ENCODE measurements around the gene LSP1. TPM values are rescaled to one million over a fixed set of nuclear protein-coding genes. Genes with fewer than 3 reads are reported as not detected.

Gene LSP1
- total RNA-seq, 1 donor from 2014 or later: not detected

- DNase-seq (ENCODE audit: low read depth): no peak
- no peak for TF ChIP-seq CTCF (conservative IDR thresholded peaks at IDR 0.05; ENCODE audit: low read depth, low read length)
- H3K4me3 ChIP-seq (ENCODE audit: low read depth, low read length): no peak overlapping the region
These were observed 32.2 kb upstream of the LSP1 start for GRCh38 chr11:1820463-1821325.

DNA sequence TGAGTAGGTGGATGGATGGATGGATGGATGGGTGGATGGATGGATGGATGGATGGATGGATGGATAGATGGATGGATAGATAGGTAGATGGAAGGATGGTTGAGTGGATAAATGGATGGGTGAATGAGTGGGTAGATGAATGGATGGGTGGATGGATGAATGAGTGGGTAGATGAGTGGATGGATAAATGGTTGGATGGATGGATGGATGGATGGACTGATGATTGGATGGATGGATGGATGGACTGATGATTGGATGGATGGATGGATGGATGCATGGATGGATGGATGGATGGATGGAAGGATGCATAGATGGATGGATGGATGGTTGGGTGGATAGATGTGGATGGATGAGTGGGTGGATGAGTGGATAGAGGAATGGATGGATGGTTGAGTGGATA is 31.3 kb upstream of the LSP1 start:
- TF ChIP-seq CTCF (conservative IDR thresholded peaks at IDR 0.05; ENCODE audit: low read depth, low read length): no peak
- H3K4me3 ChIP-seq (ENCODE audit: low read depth, low read length): no peak overlapping the region
- no peak for DNase-seq (ENCODE audit: low read depth)

- no peak overlapping the region for H3K4me3 ChIP-seq (ENCODE audit: low read depth, low read length)
- DNase-seq (ENCODE audit: low read depth): no peak
- TF ChIP-seq CTCF (conservative IDR thresholded peaks at IDR 0.05; ENCODE audit: low read depth, low read length): no peak
These were observed 30.1 kb upstream of the LSP1 start for GRCh38 chr11:1822648-1823375.

DNA sequence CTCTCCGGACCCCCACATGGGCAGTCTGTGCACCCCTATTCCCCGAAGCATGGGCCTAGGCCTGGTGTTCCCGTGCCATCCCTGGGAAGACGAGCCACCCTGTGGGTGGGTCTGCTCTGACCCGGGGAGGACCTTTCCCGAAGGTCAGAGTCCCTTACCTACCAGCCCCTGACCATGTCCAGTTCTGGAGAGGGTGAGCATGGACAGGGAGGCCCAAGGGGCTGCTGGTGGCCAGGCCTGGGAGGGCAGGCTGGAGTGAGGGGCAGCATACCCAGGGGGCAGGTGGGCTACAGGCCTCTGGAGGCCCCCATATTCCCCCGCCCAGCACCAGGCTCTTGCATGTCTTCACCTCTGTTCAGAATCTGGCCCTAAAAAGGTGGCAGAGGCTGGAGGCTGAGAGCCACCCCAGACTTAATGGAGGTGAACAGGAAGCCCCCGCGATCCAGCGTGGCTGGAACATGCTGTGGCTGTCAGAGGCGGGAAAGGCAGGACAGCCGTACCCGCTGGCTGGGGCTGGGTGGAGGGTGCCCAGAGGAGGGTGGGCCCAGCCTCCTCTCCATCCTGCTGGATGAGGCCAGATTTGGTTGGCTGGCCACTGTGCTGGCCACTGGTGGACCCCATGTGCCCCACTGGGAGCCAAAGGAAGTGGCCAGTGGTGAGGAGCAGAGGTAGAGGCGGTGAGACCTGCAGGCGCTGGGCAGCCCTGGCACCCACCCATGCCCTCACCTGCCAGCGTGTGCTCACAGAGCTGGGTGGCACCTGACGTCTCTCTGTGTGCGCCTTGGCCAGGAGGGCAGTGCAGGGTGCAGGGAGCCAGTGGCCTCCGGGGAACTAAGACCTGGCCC is 29.3 kb upstream of the LSP1 start:
- no peak for TF ChIP-seq CTCF (conservative IDR thresholded peaks at IDR 0.05; ENCODE audit: low read depth, low read length)
- H3K4me3 ChIP-seq (ENCODE audit: low read depth, low read length): no peak overlapping the region
- DNase-seq (ENCODE audit: low read depth): no peak

DNA sequence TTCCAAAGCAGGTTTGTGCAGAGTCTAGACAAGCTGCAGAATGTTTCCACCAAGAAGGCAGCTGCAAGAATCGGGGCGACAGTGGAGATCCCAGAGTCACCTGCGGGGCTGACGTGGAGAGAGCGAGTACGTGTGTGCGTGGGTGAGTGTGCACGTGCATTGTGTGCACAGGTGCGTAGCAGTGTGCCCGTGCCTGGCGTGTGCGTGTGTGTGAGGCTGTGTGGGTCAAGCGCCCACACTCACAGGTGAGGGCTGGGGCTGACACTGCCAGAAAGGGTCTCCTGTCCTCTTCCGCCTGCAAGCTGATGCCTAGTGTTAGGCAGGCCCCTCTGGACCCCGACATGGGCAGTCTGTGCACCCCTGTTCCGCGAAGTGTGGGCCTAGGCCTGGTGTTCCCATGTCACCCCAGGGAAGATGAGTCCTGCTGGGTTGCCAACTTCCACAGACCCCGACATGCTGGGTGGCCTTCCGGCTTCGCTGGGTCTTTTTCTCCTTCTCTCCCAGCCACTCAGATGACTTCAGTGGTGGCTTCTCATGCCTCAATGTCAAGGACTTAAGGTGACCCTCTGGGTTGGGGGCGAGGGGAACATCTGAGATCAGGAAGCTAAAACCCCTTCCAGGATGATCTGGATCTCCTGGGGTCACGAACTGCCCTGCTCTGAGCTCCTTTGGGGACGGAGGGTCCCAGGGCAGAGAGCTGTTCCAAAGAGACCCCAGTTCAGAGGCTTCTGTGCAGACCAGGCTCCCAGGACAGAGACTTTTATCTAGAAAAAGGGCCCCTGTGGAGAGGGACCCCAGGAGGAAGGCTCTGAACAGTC is 28.5 kb upstream of the LSP1 start:
- H3K4me3 ChIP-seq (ENCODE audit: low read depth, low read length): no peak overlapping the region
- DNase-seq (ENCODE audit: low read depth): no peak
- TF ChIP-seq CTCF (conservative IDR thresholded peaks at IDR 0.05; ENCODE audit: low read depth, low read length): no peak

Data from epithelial cell of proximal tubule (primary cell).